ENCODE results near the gene C3orf62. TPM values are rescaled to one million over a fixed set of nuclear protein-coding genes. Genes with fewer than 3 reads are reported as not detected.

The C3orf62 gene
- total RNA-seq, 2 experiments from 2014 or later: 6.4 to 11.7 TPM

DNA sequence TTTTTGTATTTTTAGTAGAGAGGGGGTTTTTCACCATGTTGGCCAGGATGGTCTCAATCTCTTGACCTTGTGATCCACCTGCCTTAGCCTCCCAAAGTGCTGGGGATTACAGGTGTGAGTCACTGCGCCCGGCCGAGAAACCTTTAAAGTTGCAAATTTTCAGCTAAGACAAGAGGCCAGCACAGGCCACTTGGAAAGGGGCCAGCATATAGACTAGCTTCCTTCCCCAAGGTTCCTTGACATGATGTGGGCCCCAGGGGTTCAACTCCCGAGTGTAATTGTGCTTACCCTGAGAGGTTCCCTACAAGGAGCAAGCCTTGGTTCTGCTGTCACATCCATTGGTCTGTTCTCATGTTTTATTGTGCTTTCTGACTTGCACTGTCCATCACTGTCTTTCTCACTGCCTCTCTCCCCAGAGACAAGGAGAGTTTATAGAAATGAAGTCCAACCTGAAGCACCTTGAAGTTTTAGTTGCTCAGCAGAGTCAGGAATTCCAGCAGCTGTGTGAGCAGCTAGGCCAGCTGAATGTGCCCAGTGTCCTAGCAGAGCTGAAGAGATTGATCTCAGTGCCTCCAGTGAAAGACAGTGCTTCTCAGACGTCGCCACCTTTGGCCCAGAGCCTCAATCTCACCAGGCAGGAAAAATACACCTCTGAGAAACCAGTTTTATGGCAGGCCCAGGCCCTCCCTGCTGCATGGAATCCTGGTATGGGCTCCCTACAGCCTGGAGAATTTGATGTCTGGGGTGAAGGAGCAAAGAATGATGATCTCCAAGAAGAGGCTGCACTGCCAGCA is 21.1 kb downstream of the C3orf62 start:
- no TSS peak for BruUV-seq (replicated peaks)
- intact Hi-C loops (cut with micrococcal nuclease; ENCODE audit: unreplicated experiment): no loop called here
- Histone ChIP-seq H3K4me1 (ENCODE audit: insufficient read depth, low read length, poor library complexity, severe bottlenecking) (no peaks in the 10 kb centered on the region), H3K27ac (ENCODE audit: low read depth, low read length, poor library complexity, severe bottlenecking) (no peak overlapping the region), H3K9me2 (ENCODE audit: insufficient read depth, low read length) (no peaks in the 10 kb centered on the region), H3K4me3 (ENCODE audit: low read depth, low read length, poor library complexity, severe bottlenecking) (no peak overlapping the region), H3K9me3 (ENCODE audit: low read length) (no peaks in the 10 kb centered on the region), H4K20me1 (ENCODE audit: insufficient read depth, low read length) (no peaks in the 10 kb centered on the region), H3K4me2 (ENCODE audit: low read length) (no peak overlapping the region), H3K36me3 (ENCODE audit: insufficient read depth, low read length) (no peaks in the 10 kb centered on the region), H3K79me2 (ENCODE audit: insufficient read depth, low read depth, low read length) (no peaks in the 10 kb centered on the region), H2AFZ (ENCODE audit: low read length) (no peak overlapping the region)
- CTCF ChIA-PET (ENCODE audit: unreplicated experiment): no interaction called here
- POLR2A ChIA-PET: no interaction called here
- no peak for DNase-seq (ENCODE audit: low spot score)
- TF ChIP-seq, protein P1, sequence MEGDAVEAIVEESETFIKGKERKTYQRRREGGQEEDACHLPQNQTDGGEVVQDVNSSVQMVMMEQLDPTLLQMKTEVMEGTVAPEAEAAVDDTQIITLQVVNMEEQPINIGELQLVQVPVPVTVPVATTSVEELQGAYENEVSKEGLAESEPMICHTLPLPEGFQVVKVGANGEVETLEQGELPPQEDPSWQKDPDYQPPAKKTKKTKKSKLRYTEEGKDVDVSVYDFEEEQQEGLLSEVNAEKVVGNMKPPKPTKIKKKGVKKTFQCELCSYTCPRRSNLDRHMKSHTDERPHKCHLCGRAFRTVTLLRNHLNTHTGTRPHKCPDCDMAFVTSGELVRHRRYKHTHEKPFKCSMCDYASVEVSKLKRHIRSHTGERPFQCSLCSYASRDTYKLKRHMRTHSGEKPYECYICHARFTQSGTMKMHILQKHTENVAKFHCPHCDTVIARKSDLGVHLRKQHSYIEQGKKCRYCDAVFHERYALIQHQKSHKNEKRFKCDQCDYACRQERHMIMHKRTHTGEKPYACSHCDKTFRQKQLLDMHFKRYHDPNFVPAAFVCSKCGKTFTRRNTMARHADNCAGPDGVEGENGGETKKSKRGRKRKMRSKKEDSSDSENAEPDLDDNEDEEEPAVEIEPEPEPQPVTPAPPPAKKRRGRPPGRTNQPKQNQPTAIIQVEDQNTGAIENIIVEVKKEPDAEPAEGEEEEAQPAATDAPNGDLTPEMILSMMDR (conservative IDR thresholded peaks at IDR 0.05; ENCODE audit: low read length): no peak
- TF ChIP-seq EZH2phosphoT487 (IDR thresholded peaks at IDR 0.05; ENCODE audit: borderline replicate concordance, low read depth, low read length): no peak

DNA sequence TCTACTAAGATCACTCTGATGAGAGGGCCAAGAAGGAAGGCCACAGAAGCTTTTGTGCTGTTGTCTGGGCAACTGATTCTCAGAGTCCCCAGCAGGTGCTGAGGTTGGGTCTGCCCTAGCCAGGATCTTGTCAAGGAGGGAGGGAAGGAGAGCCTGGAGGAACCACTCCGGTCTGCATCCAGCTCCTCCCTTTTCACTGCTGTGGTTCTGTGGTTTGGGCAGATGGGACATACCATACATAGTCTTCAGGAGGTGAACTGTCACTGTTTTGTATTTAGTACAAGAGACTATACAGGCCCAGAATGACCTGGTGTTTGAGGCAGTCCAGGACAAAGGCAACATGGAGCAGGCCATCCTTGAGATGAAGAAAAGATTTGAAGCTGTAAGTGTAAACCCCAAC is 21.9 kb downstream of the C3orf62 start:
- Histone ChIP-seq H3K4me1 (ENCODE audit: insufficient read depth, low read length, poor library complexity, severe bottlenecking) (no peaks in the 10 kb centered on the region), H3K9me2 (ENCODE audit: insufficient read depth, low read length) (no peaks in the 10 kb centered on the region), H3K27ac (ENCODE audit: low read depth, low read length, poor library complexity, severe bottlenecking) (no peak overlapping the region), H2AFZ (ENCODE audit: low read length) (no peak overlapping the region), H3K4me2 (ENCODE audit: low read length) (no peak overlapping the region), H4K20me1 (ENCODE audit: insufficient read depth, low read length) (no peaks in the 10 kb centered on the region), H3K9me3 (ENCODE audit: low read length) (no peaks in the 10 kb centered on the region), H3K36me3 (ENCODE audit: insufficient read depth, low read length) (no peaks in the 10 kb centered on the region), H3K4me3 (ENCODE audit: low read depth, low read length, poor library complexity, severe bottlenecking) (no peak overlapping the region), H3K79me2 (ENCODE audit: insufficient read depth, low read depth, low read length) (no peaks in the 10 kb centered on the region)
- no peak for TF ChIP-seq EZH2phosphoT487 (IDR thresholded peaks at IDR 0.05; ENCODE audit: borderline replicate concordance, low read depth, low read length)
- TF ChIP-seq, protein P1 (conservative IDR thresholded peaks at IDR 0.05; ENCODE audit: low read length): no peak
- intact Hi-C loops (cut with micrococcal nuclease; ENCODE audit: unreplicated experiment): no loop called here
- DNase-seq (ENCODE audit: low spot score): no peak
- no TSS peak for BruUV-seq (replicated peaks)
- ChIA-PET CTCF (ENCODE audit: unreplicated experiment) (no interaction called here), POLR2A (no interaction called here)

DNA sequence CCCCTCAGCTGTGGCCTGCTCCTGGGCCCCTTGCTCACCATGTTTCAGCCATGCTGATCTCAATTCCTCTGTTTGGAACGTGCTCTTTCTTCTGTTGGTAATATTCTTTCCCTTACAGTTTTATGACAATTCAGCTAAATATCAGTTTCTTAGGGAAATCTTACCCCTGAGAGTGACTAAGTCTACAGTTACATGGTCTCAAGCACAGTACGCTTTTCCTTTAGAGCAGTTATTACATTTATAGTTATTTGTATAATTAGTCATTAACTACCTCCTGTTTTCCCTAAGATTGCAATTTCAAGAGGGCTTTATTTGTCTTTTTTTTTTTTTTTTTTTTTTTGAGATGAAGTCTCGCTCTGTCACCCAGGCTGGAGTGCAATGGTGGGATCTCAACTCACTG is 23.5 kb downstream of the C3orf62 start:
- H3K36me3 ChIP-seq (ENCODE audit: insufficient read depth, low read length): no peaks in the 10 kb centered on the region
- ChIA-PET CTCF (ENCODE audit: unreplicated experiment) (no interaction called here), POLR2A (interaction anchor here (0.7 kb wide), 3 partner anchors 70 to 535 kb away, joined by 3 to 5 read pairs (median 3); no protein-coding TSS in a partner anchor)
- H3K4me2 ChIP-seq (ENCODE audit: low read length): no peak overlapping the region
- DNase-seq (ENCODE audit: low spot score): no peak
- TF ChIP-seq, protein P1 (conservative IDR thresholded peaks at IDR 0.05; ENCODE audit: low read length): no peak
- TF ChIP-seq EZH2phosphoT487 (IDR thresholded peaks at IDR 0.05; ENCODE audit: borderline replicate concordance, low read depth, low read length): no peak
- intact Hi-C loops (cut with micrococcal nuclease; ENCODE audit: unreplicated experiment): no loop called here
- no peak overlapping the region for H3K4me3 ChIP-seq (ENCODE audit: low read depth, low read length, poor library complexity, severe bottlenecking)
- no peaks in the 10 kb centered on the region for H3K9me2 ChIP-seq (ENCODE audit: insufficient read depth, low read length)
- no peak overlapping the region for H2AFZ ChIP-seq (ENCODE audit: low read length)
- H3K9me3 ChIP-seq (ENCODE audit: low read length): no peaks in the 10 kb centered on the region
- no peaks in the 10 kb centered on the region for H3K79me2 ChIP-seq (ENCODE audit: insufficient read depth, low read depth, low read length)
- H3K27ac ChIP-seq (ENCODE audit: low read depth, low read length, poor library complexity, severe bottlenecking): no peak overlapping the region
- no TSS peak for BruUV-seq (replicated peaks)
- H3K4me1 ChIP-seq (ENCODE audit: insufficient read depth, low read length, poor library complexity, severe bottlenecking): no peaks in the 10 kb centered on the region
- no peaks in the 10 kb centered on the region for H4K20me1 ChIP-seq (ENCODE audit: insufficient read depth, low read length)
